CD4-positive, alpha-beta T cell treated with Interleukin-6 at 100 ng/mL for 8 hours (primary cell): Measurements from ENCODE around the gene CYP4F22.
"Not testable (repeated sequence)": the region's sequence is repeated elsewhere in the genome, so short reads cannot be mapped to it uniquely, and the experiment has no call there.

Experiments used
- DNase-seq: peaks from one replicate; pipeline ENCODE4 v3.0.0-alpha.2; 2020; ENCODE audit warnings: mixed read lengths, low spot score

Gene CYP4F22

GRCh38 chr19:15575406-15575805 is 67.1 kb downstream of the CYP4F22 start:
- no peak for DNase-seq

GRCh38 chr19:15576526-15577156 is 68.3 kb downstream of the CYP4F22 start:
- DNase-seq = no peak

- DNase-seq = no peak
These were observed 69.0 kb downstream of the CYP4F22 start for GRCh38 chr19:15577184-15577771.

- no peak for DNase-seq
These were observed 75.0 kb downstream of the CYP4F22 start for GRCh38 chr19:15583346-15583745.

- no peak for DNase-seq
These were observed 75.8 kb downstream of the CYP4F22 start for GRCh38 chr19:15584095-15584494.

- DNase-seq = peak; percentile 72
These were observed 76.3 kb downstream of the CYP4F22 start for GRCh38 chr19:15584541-15585115.

- no peak for DNase-seq
These were observed 79.3 kb downstream of the CYP4F22 start for GRCh38 chr19:15587663-15588062.

- no peak for DNase-seq
These were observed 79.9 kb downstream of the CYP4F22 start for GRCh38 chr19:15588265-15588664.

- DNase-seq = no peak
These were observed 81.6 kb downstream of the CYP4F22 start for GRCh38 chr19:15589760-15590451.

GRCh38 chr19:15591796-15592195 is 83.5 kb downstream of the CYP4F22 start:
- no peak for DNase-seq

- DNase-seq = not testable (repeated sequence)
These were observed 84.2 kb downstream of the CYP4F22 start for GRCh38 chr19:15592506-15592905.

- DNase-seq = not testable (repeated sequence)
These were observed 85.4 kb downstream of the CYP4F22 start for GRCh38 chr19:15593766-15594165.

- no peak for DNase-seq
These were observed 86.7 kb downstream of the CYP4F22 start for GRCh38 chr19:15595069-15595468.
